SK-N-SH treated with all-trans-retinoic acid at 6 μM for 48 hours (cell line): ENCODE data around the gene KCND2.

ENCODE experiments used
- ARNTL ChIP-seq: fragments of 450-650 bp; formaldehyde crosslinking; IDR thresholded peaks from 2 replicates; pipeline ENCODE4 v1.5.0; 2020; ENCODE audit warnings: low read depth, mild to moderate bottlenecking, moderate library complexity, borderline replicate concordance
- BACH2 ChIP-seq: fragments of 250-450 bp; sonication (Bioruptor Pico); IDR thresholded peaks from 2 replicates; pipeline ENCODE4 v1.9.0; 2021; ENCODE audit warnings: mild to moderate bottlenecking, borderline replicate concordance
- ZC3H10 ChIP-seq: fragments of 250-450 bp; sonication (Bioruptor Pico); IDR thresholded peaks from 2 replicates; pipeline ENCODE4 v1.5.1; 2021; ENCODE audit warnings: mild to moderate bottlenecking, moderate library complexity
- ZFP30 ChIP-seq: fragments of 450-650 bp; formaldehyde crosslinking; IDR thresholded peaks from 2 replicates; pipeline ENCODE4 v1.5.0; 2022; ENCODE audit warnings: mild to moderate bottlenecking, moderate library complexity

- TF ChIP-seq ZC3H10 (CRISPR knock-in tag) = no peak
- TF ChIP-seq ZFP30 (CRISPR knock-in tag) = no peak
- TF ChIP-seq ARNTL (CRISPR knock-in tag) = no peak
- TF ChIP-seq BACH2 (CRISPR knock-in tag) = no peak
Observed at GRCh38 chr7:120564145-120564544, 291.2 kb downstream of the KCND2 start.
